UCSD-AML1 (cell line): ENCODE data around the gene BOLL.
"Not testable (repeated sequence)": the region's sequence is repeated elsewhere in the genome, so short reads cannot be mapped to it uniquely, and the experiment has no call there.

Experiments
- DNase-seq: peaks from one replicate; lab custom pipeline; 2025; ENCODE audit not compliant: unreplicated experiment; lab: John Stamatoyannopoulos, UW

The BOLL gene, protein sequence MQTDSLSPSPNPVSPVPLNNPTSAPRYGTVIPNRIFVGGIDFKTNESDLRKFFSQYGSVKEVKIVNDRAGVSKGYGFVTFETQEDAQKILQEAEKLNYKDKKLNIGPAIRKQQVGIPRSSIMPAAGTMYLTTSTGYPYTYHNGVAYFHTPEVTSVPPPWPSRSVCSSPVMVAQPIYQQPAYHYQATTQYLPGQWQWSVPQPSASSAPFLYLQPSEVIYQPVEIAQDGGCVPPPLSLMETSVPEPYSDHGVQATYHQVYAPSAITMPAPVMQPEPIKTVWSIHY

DNA sequence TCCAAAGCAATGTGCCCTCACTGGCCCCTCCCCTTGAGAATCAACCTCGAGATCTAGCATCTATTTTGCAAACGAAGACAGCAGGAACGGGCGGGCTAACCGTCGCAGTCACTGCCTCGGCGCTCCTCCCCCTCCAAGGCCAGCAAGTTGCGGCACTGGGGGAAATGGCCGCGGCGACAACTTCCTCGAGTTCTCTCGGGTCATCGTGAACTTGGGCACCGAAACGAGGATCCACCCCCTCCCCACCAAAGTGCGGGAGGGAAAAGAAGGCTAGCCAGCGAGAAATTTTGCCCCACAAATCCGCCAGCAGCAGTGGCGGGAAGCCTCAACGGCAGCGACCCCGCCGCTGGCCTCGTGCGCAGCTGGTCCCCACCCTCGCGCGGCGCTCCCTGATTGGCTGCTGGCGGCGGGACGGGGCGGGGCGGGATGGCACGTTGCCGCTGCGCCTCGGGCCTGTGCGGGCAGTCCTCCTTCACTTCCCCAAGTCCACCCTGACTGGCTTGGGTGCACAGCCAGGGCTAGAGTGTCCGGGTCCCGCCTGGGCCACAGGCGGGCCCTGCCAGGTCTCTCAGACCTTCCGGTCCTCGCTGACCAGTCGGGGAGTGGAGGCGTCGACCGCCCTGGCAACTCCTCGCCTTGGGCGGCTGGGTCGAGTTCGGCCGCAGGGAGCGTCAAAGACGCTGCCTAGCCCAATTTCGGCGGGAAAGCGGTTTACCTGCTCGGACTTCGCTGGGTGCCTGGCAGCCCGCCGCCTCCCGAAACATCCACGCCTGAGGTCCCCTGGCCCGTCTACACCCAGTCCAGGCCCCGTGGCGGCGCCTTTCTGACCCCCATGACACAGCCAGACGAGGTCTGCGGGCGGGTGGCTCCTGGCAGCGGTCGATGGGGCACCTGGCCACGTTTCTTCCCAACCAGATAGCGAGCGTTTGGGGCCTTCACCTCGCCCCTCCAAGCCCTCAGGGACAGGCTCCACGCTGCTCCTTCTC, at the start of gene BOLL:
Gene BOLL (minus strand): TSS at position 364 of the 986 bp plus-strand sequence. CDS start 3,469 bp downstream, outside the sequence.
- no peak for DNase-seq

DNA sequence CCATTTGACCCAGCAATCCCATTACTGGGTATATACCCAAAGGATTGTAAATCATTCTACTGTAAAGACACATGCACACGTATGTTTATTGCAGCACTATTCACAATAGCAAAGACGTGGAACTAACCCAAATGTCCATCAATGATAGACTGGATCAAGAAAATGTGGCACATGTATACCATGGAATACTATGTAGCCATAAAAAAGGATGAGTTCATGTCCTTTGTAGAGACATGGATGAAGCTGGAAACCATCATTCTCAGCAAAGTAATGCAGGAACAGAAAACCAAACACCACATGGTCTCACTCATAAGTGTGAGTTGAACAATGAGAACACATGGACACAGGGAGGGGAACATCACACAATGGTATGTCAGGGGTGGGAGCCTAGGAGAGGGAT, 49.7 kb upstream of the BOLL start:
- DNase-seq: not testable (repeated sequence)

DNA sequence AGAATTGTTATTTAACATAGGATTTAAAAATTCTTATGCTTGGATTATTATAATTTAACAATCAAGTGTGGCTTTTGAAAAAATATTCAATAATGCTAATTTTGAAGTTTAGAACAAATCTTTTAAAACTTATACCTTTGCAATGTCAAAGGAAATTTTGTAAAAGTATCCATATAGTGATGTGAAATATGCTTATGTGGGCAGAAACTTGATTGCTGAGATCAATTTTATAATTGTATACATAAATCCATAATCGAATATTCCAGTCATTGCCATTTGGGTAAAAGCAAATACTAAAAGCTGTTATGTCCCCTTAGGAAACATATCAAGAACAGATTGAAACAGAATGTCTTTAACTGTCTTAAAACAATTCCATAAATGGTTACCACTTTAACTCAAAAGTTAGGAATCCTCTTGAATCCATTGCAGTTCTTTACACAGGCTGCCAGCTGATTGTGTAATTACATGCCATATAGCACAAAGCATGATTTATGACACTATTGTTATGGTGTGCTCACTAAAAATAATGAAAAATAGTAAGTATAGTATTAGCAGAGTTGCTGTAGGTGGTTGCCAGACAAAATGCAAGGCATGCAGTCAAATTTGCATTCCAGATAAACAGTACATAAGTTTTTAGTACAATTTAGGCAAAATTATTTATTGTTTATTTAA, 43.5 kb upstream of the BOLL start:
- no peak for DNase-seq

DNA sequence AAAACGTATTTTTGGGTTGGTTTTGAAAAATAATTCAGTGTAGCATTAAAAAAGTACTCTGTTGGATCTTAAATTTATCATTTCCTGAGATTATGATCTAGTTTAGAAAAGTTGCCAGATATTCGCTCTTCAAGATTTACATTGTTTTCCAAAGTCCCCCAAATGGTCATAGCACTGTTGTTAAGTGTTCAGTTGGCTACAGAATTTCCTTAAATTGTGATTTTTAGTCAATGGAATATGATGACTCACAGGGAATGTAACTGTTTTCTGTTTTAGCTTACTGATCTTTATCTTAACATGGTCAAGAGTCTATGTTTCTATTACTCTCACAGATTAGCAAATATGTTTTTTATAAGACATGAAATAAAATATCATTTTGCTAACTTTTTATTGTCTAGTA, 42.5 kb upstream of the BOLL start:
- DNase-seq: no peak

DNA sequence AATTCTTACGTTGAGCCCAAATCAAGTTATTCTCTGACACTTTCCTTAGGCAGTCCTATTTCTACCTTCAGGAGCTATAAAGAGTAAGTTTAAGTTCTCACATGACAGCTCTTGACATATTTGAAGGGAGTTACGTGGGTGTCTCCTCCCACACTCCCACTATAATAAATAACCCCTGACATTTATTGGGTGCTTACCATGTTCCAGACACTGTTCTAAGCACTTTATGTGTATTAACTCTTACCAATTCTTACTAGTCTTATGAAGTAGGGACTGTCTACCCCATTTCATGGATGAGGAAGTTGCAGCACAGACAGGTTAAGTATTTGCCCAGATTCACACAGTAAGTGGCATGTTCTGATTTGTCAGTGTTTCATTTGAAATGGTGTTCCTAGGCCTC, 37.2 kb upstream of the BOLL start:
- DNase-seq: no peak

DNA sequence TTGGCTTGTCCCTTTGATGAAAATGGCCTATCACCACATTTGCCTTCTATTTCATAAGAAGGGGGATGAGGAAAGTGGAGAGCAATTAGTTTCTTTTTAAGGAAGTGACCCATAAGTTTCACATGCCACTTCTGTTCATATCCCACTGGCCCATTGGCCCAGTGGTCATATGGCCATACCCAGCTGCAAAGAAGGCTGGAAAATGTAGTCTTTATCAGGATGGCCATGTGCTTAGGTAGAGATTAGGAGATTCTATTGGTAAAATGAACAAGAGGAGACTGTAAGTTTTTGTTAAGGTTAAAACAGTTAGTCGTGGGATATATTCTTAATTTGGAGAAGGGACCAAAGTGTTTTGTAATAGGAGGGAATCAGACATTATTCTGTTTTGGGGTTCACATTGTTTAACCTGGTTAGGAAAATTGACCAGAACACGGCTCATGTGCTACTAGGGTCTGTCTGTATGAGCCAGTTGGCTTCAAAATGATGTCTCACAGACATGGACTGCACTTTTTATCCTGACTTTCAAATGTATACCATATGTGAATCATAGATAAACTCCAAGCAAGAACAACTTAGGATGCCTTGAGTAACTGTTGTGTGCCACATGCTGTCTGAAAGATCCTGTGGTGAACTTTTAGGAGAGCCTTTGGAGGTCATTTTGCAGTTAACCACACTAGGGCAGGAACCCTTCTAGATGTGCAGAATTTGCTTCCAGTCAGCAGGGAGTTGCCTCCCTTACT, 36.6 kb upstream of the BOLL start:
- no peak for DNase-seq

DNA sequence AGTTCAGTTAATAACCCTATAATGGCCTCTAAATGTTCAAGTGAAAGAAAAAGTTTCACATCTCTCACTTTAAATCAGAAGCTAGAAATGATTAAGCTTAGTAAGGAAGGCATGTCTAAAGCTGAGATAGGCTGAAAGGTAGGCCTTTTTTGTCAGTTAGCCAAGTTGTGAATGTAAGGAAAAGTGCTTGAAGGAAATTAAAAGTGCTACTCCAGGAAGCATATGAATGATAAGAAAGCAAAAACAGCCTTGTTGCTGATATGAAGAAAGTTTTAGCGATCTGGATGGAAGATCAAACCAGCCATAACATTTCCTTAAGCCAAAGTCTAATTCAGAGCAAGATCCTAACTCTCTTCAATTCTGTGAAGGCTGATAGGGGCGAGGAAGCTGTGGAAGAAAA, 29.4 kb upstream of the BOLL start:
- no peak for DNase-seq

DNA sequence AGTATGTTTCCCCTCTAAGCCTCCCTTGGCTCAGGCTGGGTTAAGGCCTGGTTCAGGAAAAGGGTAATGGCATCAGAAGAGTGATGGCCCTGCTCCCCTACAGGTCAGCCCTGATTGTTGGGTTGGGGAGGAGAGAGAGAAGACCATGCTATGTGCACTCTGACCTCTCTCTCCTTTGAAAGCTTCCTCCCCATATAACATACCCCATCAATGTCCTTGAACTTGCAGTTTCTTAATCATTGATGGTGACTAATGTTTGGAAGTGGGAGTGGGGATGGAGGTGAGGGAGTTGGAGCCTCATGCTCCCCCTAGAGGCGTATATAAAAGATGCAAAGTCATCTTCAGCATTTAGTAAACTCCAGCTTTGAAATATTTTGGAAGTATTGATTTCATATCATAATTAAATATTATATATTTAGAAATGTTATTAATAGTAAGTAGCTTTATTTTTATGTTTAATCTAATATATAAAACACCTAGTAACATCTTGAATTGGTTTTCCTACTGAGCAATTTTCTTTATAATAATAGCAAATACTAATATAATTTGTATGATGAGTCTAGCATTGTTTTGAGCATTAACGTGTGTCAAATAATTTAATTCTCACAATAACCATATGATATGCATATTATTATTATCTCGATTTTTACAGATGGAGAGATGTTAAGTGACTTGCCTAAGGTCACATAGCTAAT, 28.1 kb upstream of the BOLL start:
- DNase-seq: no peak

DNA sequence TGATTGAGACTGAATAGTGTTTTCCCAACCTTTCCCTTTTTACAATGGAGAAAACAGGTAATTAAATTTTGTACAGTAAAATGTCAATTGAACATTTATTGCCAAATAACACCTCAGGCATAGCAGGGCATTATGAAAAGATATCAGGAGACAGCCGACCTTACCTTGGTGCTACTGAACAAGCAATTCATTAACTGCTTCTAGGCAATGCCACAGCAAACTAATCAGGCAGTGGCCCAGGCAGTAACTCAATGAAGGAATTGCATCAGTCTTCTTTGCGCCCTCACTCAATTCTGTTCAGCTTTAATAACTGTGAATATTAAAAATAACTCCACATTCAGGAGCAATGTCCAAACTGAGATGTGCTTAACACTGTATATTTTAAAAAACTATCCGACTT, 25.4 kb upstream of the BOLL start:
- no peak for DNase-seq

DNA sequence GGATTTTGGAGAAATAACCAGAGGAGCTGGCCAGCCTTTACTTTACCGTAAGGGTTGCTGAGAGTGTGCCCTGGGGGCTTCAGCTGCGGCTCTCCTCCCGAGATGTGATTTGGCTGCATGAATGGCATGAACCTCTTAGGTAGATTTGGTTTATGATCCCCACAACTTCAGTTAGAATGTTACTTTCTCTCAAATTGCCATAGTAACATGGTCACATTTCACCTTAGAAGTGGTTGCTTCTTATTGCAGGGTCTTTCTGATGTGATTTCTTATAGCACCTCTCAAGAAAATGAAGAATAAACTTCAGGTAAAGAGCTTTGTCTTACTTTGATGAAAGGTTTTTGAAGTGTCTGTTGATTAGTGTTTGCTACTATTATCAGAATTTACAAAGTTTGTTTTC, 24.9 kb upstream of the BOLL start:
- no peak for DNase-seq

DNA sequence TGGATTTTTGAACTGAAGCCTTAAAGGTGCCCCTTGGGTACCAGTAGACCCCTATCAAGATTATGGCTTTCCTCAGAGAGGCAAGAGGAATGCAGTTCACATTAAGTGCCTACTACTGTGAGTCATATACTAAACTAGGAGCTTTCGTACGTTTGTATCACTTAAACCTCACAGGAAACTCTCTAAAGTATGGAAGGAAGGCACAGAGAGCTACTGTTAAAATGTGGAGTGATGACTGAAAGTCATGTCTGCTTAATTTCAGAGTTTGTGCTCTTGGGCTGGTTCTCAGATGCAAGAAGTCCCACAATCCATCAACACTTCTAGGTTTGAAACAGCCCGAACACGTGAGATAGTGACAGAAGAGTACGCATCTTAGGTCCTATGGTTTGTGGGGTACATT, 23.9 kb upstream of the BOLL start:
- DNase-seq: no peak

DNA sequence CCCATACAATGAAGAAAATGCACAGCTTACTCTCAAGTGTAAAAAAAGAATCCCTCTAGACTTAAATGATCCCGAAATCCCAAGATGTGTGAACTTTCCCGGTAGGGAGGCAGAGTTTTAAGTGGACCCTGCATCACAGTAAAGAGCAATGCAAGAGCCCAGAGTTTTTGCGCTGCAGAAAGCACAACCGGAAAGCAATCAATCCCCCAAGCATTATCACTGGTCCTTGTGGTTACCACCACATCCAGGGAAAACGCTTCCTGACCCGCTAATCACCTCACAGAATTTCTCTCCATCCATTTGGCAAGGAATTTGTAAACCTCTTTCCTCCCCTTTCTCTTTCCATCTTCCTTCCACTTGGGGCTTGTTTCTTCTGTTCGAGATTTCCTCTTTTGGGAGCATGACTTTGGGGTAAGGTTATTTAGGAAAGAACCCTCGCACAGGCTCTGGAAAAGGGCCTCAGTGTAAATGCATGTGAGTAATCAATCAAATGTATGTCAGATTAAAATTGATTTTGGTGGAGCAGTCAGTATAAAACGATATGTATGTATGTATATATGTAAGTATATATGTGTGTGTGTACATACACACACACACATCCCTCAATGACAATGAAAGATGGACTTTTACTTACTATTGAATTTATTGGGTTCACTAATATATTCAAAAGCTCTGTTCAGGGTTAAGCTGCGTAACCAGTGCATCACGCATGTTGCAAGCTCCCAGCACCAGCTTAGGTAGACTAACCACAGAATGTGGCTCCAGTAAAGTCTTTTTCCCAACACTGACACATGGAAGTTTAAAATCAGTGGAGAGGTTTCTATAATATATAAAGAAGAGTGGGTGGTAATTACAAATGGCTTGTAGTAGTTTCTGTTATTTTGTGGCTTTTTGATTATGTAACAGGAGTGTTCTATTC, 20.9 kb upstream of the BOLL start:
- no peak for DNase-seq

DNA sequence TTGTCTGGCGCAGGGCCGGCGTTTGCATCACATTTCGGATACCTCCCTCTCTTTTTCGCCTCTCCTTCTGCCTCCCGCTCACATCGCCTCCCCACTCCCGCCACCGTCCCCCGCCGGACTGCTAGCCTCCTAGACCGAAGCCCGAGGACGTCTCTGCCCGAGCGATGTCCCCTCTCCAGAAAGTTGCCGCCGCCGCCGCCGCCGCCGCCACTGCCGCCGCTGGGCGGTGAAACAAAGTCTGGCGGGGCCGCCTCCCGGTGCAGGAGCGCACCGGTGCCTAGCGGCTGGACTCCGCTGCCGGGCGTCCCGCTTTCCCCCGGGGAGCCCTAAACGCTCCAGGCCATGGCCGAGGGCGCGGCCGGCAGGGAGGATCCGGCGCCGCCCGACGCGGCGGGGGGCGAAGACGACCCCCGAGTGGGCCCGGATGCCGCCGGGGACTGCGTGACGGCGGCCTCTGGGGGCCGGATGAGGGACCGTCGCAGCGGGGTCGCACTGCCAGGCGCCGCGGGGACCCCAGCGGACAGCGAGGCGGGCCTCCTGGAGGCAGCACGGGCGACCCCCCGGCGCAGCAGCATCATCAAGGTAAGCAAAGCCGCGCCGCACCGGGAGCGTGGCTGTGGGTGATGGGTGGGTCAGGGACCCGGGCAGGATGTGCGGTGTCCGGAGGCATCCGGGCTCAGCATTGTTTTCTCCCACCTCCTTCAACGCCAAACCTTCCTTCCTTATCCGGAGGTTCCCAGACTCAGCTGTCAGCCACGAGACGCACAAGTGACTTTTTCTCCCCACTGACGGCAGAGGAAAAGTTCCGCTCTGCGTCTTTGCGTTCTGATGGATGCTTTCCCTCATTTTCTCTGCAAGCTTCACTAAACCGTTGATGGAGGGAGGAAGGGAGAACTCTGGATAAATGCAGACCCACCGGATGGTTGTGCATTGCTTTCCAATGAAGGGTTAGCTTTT, 19.9 kb upstream of the BOLL start:
- no peak for DNase-seq

DNA sequence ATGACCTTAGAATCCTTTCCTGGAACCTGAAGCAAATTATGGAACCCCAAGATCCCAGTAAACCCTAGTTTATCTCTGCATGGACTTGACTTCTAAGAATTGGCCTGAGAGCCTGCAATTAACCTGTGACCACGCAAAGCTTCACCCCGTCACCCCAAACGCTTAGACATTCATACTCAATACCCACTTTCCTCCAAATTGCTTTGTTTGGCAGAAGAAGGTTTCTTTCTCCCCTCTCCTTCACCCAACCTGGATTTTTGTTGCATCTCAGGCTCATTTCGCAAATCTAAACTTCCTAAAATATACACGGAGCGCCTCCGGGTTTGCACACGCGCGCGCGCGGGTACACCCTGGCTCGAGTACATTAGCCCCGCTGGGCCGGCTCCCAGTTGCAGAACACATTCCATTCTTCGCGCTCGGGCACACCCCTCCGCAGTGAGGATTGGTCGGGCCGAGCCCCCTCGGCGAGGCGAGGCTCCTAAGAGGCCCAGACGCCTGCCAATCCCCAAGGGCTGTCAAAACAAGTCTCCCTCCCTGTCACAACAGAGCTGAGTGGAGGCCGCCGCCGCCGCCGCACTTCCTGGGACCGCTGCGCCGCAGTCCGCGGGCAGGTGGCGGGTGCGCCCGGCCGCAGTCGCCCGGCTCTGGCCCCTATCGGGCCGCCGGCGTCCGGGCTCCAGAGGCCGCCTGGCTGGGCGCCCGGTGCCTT, 19.1 kb upstream of the BOLL start, which contains the start of gene PLCL1:
Gene PLCL1 (plus strand): TSS at position 545 of the 709 bp plus-strand sequence.
- DNase-seq: peak; percentile 57

DNA sequence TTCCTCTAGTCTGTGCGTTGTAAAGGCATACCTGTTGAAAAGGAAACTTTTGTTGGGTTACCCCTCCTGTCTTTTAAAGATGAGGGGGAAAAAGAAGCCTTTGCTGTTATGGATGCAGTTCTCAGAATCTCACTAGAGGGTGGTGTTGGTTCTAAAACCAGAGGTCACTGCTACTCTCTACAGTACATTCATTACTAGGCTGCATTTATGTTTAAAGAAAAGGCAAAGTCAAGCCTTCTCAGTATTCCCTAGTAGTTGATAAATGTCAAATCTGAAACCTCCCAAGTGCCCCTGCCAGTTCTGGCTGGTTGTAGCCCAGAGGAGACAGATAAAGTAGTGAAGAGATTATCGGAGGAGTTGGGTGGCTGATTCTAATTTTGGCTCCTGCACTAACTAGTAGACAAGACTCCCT, 17.9 kb upstream of the BOLL start:
- DNase-seq: no peak

DNA sequence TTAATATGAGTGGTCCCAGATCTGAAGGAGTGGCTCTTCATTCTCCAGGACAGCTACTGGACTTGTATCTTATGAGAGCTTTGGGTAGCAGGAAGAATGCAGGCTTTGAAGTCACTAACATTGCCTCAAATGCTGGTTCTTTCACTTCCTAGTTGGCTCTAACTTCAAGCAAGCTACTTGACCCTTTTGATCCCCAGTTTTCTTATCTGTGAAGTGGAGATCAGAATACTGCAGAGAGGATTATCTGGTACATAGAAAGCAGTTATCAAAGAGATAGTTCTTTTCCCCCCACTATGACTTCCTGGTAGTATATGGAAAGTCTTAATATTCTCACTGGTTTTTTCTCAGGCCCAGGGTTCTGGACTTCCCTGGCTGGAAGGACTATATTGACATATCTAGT, 15.9 kb upstream of the BOLL start:
- DNase-seq: no peak

DNA sequence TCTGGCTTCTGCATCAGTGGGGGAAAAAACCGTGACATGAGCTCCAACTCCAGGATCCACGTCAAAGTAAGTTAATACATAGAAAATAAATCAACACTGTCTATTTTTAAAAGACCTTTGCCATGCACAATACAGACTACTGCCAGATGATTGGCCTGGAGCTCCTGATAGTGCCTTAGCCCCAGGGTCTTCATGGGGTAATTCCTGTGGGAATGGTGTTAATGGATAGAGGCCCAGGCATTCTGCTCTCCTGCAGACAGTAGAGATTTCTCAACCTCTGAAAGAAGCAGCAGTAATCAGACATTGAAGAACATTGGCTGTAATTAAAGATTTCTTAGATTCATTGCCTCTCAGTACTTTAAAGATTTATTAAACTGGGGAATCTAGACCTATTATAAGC, 15.0 kb upstream of the BOLL start:
- DNase-seq: no peak
